H1 (cell line): ENCODE data around the gene ACOT7. TPM values are rescaled to one million over a fixed set of nuclear protein-coding genes. Genes with fewer than 3 reads are reported as not detected.
A peak's percentile ranks its signal among the peaks of the same experiment; 100 is the strongest.

Source experiments
- CTCF ChIA-PET: fragments of 300-600 bp; sonication (Branson Sonifier 250); formaldehyde crosslinking; loops from one replicate; lab custom pipeline; 2021; ENCODE audit not compliant: partially characterized antibody; lab: Charles Lee
- POLR2A ChIA-PET: fragments of 300-600 bp; sonication (Branson Sonifier 250); formaldehyde crosslinking; loops from one replicate; lab custom pipeline; 2021; ENCODE audit warnings: inconsistent platforms; ENCODE audit not compliant: partially characterized antibody; lab: Charles Lee
- DNase-seq, 2 experiments: peaks; one replicate each; pipeline versions ENCODE4 v3.0.0 to v3.0.0-alpha.2; 2010 to 2022; ENCODE audit warnings: low spot score in 2 of 2, low read depth in 1 of 2, mixed read lengths in 1 of 2
- FAIRE-seq: peaks from 2 replicates; lab custom pipeline; 2011; peaks lifted over from hg19 to GRCh38; lab: Jason Lieb, UNC
- H2AFZ ChIP-seq: 2 replicates; pipeline ENCODE4 v1.8.1; 2012; ENCODE audit warnings: low read length, inconsistent platforms
- H2AK5ac ChIP-seq: 2 replicates; pipeline ENCODE4 v1.6.1; 2013; ENCODE audit warnings: low read depth, low read length
- H2BK120ac ChIP-seq: replicated peaks from 2 replicates; pipeline ENCODE3; 2013; ENCODE audit warnings: low read depth, low read length, inconsistent platforms
- H2BK12ac ChIP-seq: 2 replicates; pipeline ENCODE4 v1.6.1; 2013; ENCODE audit warnings: low read depth, low read length
- H2BK15ac ChIP-seq: 2 replicates; pipeline ENCODE4 v1.6.1; 2013; ENCODE audit warnings: low read length
- H2BK20ac ChIP-seq: 2 replicates; pipeline ENCODE4 v1.6.1; 2013; ENCODE audit warnings: low read length
- H2BK5ac ChIP-seq: 2 replicates; pipeline ENCODE4 v1.6.1; 2013; ENCODE audit warnings: low read depth, low read length
- H3K14ac ChIP-seq: 2 replicates; pipeline ENCODE4 v1.6.1; 2013; ENCODE audit warnings: inconsistent platforms; ENCODE audit not compliant: insufficient read length
- H3K18ac ChIP-seq: 2 replicates; pipeline ENCODE4 v1.6.1; 2013; ENCODE audit warnings: low read length; ENCODE audit errors: extremely low read depth
- H3K23ac ChIP-seq: 2 replicates; pipeline ENCODE4 v1.6.1; 2013; ENCODE audit warnings: inconsistent platforms; ENCODE audit not compliant: insufficient read length
- H3K23me2 ChIP-seq: 2 replicates; pipeline ENCODE4 v1.6.1; 2013; ENCODE audit warnings: low read depth, low read length
- H3K27ac ChIP-seq: 2 replicates; pipeline ENCODE4 v1.6.1; 2011; ENCODE audit warnings: low read depth, low read length, inconsistent platforms
- H3K27me3 ChIP-seq, 4 experiments: replicated peaks in 1 of 4; 1 replicate in 1 of 4; 2 replicates in 3 of 4; pipeline versions ENCODE4 v1.6.1 to v1.8.1; 2011 to 2013; ENCODE audit warnings: low read length in 3 of 4, mild to moderate bottlenecking in 3 of 4, inconsistent platforms in 2 of 4, mixed read lengths in 2 of 4, moderate library complexity in 1 of 4; ENCODE audit not compliant: control insufficient read depth in 3 of 4, insufficient read depth in 3 of 4; ENCODE audit errors: extremely low read depth in 1 of 4
- H3K36me3 ChIP-seq, 4 experiments: 2 replicates each; pipeline versions ENCODE4 v1.6.1 to v1.8.1; 2011 to 2013; ENCODE audit warnings: mild to moderate bottlenecking in 4 of 4, low read length in 3 of 4, moderate library complexity in 2 of 4, control low read depth in 1 of 4, inconsistent platforms in 1 of 4; ENCODE audit not compliant: insufficient read depth in 4 of 4, control insufficient read depth in 2 of 4
- H3K4ac ChIP-seq: replicated peaks from 2 replicates; pipeline ENCODE3; 2013; ENCODE audit warnings: low read length, low read depth, mixed read lengths, inconsistent platforms; ENCODE audit not compliant: insufficient read length
- H3K4me1 ChIP-seq, 4 experiments: replicated peaks in 1 of 4; 1 replicate in 1 of 4; 2 replicates in 3 of 4; pipeline versions ENCODE4 v1.6.1 to v1.8.1; 2011 to 2013; ENCODE audit warnings: low read length in 3 of 4, inconsistent platforms in 2 of 4, mixed read lengths in 1 of 4; ENCODE audit not compliant: insufficient read depth in 4 of 4, control insufficient read depth in 3 of 4
- H3K4me2 ChIP-seq, 2 experiments: 2 replicates each; pipeline versions ENCODE4 v1.6.1 to v1.8.1; 2011 to 2013; ENCODE audit warnings: low read depth in 2 of 2, low read length in 2 of 2, control low read depth in 1 of 2, inconsistent platforms in 1 of 2, mild to moderate bottlenecking in 1 of 2; ENCODE audit not compliant: insufficient read depth in 1 of 2
- H3K4me3 ChIP-seq, 4 experiments: fragments of 200-600, 300-600 bp in 1 of 4; sonication (generic), shearing (Covaris generic), sonication (Bioruptor Twin) in 1 of 4; 2 replicates each; pipeline versions ENCODE4 v1.5.1 to v1.8.1; 2011 to 2016; ENCODE audit warnings: low read length in 4 of 4, low read depth in 3 of 4, control low read depth in 2 of 4, inconsistent platforms in 2 of 4, mild to moderate bottlenecking in 2 of 4, mixed read lengths in 1 of 4, moderate library complexity in 1 of 4; ENCODE audit not compliant: insufficient read depth in 2 of 4; ENCODE audit errors: extremely low read depth in 1 of 4
- H3K56ac ChIP-seq: replicated peaks from 2 replicates; pipeline ENCODE3; 2013; ENCODE audit warnings: low read depth, mild to moderate bottlenecking, mixed read lengths, low read length, inconsistent platforms; ENCODE audit not compliant: insufficient read length
- H3K79me1 ChIP-seq: 2 replicates; pipeline ENCODE4 v1.6.1; 2013; ENCODE audit warnings: low read depth, low read length, control low read depth
- H3K79me2 ChIP-seq, 2 experiments: 2 replicates each; pipeline versions ENCODE4 v1.6.1 to v1.8.1; 2012 to 2013; ENCODE audit warnings: low read length in 2 of 2, mild to moderate bottlenecking in 2 of 2, inconsistent platforms in 1 of 2; ENCODE audit not compliant: insufficient read depth in 2 of 2, control insufficient read depth in 1 of 2
- H3K9ac ChIP-seq, 4 experiments: replicated peaks in 1 of 4; 1 replicate in 1 of 4; 2 replicates in 3 of 4; pipeline versions ENCODE4 v1.6.1 to v1.8.1; 2011 to 2013; ENCODE audit warnings: low read depth in 3 of 4, low read length in 3 of 4, control low read depth in 2 of 4, mild to moderate bottlenecking in 2 of 4, moderate library complexity in 2 of 4, inconsistent platforms in 1 of 4; ENCODE audit errors: extremely low read depth in 1 of 4
- H3K9me3 ChIP-seq, 2 experiments: 2 replicates each; pipeline versions ENCODE4 v1.6.1 to v1.8.1; 2012 to 2013; ENCODE audit warnings: mild to moderate bottlenecking in 2 of 2, moderate library complexity in 2 of 2, control low read depth in 1 of 2, inconsistent platforms in 1 of 2, low read depth in 1 of 2, low read length in 1 of 2, mixed read lengths in 1 of 2; ENCODE audit not compliant: insufficient read depth in 2 of 2
- H4K20me1 ChIP-seq, 2 experiments: replicated peaks in 1 of 2; 2 replicates each; pipeline versions ENCODE3 to v1.8.1; 2011 to 2013; ENCODE audit warnings: inconsistent platforms in 2 of 2, low read length in 2 of 2, mild to moderate bottlenecking in 1 of 2; ENCODE audit not compliant: insufficient read depth in 2 of 2, control insufficient read depth in 1 of 2
- H4K5ac ChIP-seq: 2 replicates; pipeline ENCODE4 v1.6.1; 2013; ENCODE audit warnings: low read length, low read depth, mixed read lengths, inconsistent platforms; ENCODE audit not compliant: insufficient read length
- H4K8ac ChIP-seq: 2 replicates; pipeline ENCODE4 v1.8.0; 2013; ENCODE audit warnings: mild to moderate bottlenecking, moderate library complexity, low read length, inconsistent platforms; ENCODE audit not compliant: insufficient read depth; ENCODE audit errors: extremely low read depth
- H4K91ac ChIP-seq: replicated peaks from 2 replicates; pipeline ENCODE3; 2013; ENCODE audit warnings: low read length, mixed read lengths, inconsistent platforms; ENCODE audit not compliant: insufficient read length
- EZH2 ChIP-seq: fragments of 200-600 bp; sonication (generic); IDR thresholded peaks from 2 replicates; pipeline ENCODE4 v1.7.1; 2012; ENCODE audit warnings: low read depth, mild to moderate bottlenecking, moderate library complexity, low read length, inconsistent platforms; ENCODE audit not compliant: severe bottlenecking
- GABPA ChIP-seq: IDR thresholded peaks from 2 replicates; pipeline ENCODE4 v1.6.1; 2011; ENCODE audit warnings: mild to moderate bottlenecking, low read length, moderate library complexity, borderline replicate concordance; ENCODE audit not compliant: insufficient read depth
- POLR2A ChIP-seq, 2 experiments: IDR thresholded peaks; 1 replicate in 1 of 2; 2 replicates in 1 of 2; pipeline ENCODE4 v1.6.1; 2011; ENCODE audit warnings: low read depth in 2 of 2, low read length in 2 of 2, mild to moderate bottlenecking in 2 of 2; ENCODE audit errors: control extremely low read depth in 1 of 2
- POU5F1 ChIP-seq: IDR thresholded peaks from 2 replicates; pipeline ENCODE4 v1.6.1; 2011; ENCODE audit warnings: low read depth, mild to moderate bottlenecking, low read length, moderate library complexity
- RBBP5 ChIP-seq: IDR thresholded peaks from 2 replicates; pipeline ENCODE4 v1.7.1; 2012; ENCODE audit warnings: low read depth, mild to moderate bottlenecking, inconsistent platforms, low read length, moderate library complexity, borderline replicate concordance
- ZNF274 ChIP-seq: IDR thresholded peaks from 2 replicates; pipeline ENCODE4 v1.7.0; 2012; ENCODE audit warnings: low read length, borderline replicate concordance; ENCODE audit errors: extremely low read depth
- WGBS, 2 experiments: shearing (Covaris generic) in 1 of 2; methylation state at CpG; one replicate each; pipeline versions ENCODE4 v1.1.6 to v1.1.7; 2013 to 2015; ENCODE audit warnings: low lambda C conversion rate in 2 of 2, mixed read lengths in 2 of 2, inconsistent platforms in 1 of 2, low coverage in 1 of 2, missing lambda C conversion rate in 1 of 2; ENCODE audit not compliant: insufficient replicate concordance in 2 of 2, insufficient coverage in 1 of 2, insufficient read length in 1 of 2; ENCODE audit errors: extremely low coverage in 1 of 2, missing lambda C conversion rate in 1 of 2; 5-methylcytosine and 5-hydroxymethylcytosine counted together
- polyA plus RNA-seq, 7 experiments: library from polyadenylated mRNA; depleted of rRNA in 3 of 7; stranded (reverse) in 5 of 7; unstranded in 2 of 7; fragments of >200 nt in 5 of 7; fragments of 200-250 nt in 2 of 7; gene quantifications; 1 replicate in 5 of 7; 2 replicates in 1 of 7; 4 replicates in 1 of 7; pipeline versions ENCODE4 v1.2.1 to v1.2.3, GENCODE V29; 2011 to 2013; ENCODE audit warnings: missing spikeins in 2 of 7, mixed read lengths in 2 of 7
- total RNA-seq: library from RNA; stranded (reverse); fragmentation: NEBNext Ultra II Directional; extraction: Animal tissue kit (Norgen Biotek cat#: 25700); gene quantifications from 2 replicates; pipeline ENCODE4 v1.2.1, GENCODE V29; 2021
- TF ChIP-seq, protein P1 (sequence below), 3 experiments: IDR thresholded peaks; 1 replicate in 2 of 3; 2 replicates in 1 of 3; pipeline versions ENCODE4 v1.5.1 to v1.6.1; 2011; ENCODE audit warnings: low read length in 3 of 3, mild to moderate bottlenecking in 3 of 3, inconsistent platforms in 2 of 3, low read depth in 1 of 3, moderate library complexity in 1 of 3; ENCODE audit not compliant: insufficient read depth in 1 of 3; ENCODE audit errors: control extremely low read depth in 1 of 3

Gene ACOT7
- total and polyA plus RNA-seq, 2 of the 8 experiments (the other 6 are each of a cell fraction or from before 2014, with no cell fraction given) = 151 to 214 TPM

DNA sequence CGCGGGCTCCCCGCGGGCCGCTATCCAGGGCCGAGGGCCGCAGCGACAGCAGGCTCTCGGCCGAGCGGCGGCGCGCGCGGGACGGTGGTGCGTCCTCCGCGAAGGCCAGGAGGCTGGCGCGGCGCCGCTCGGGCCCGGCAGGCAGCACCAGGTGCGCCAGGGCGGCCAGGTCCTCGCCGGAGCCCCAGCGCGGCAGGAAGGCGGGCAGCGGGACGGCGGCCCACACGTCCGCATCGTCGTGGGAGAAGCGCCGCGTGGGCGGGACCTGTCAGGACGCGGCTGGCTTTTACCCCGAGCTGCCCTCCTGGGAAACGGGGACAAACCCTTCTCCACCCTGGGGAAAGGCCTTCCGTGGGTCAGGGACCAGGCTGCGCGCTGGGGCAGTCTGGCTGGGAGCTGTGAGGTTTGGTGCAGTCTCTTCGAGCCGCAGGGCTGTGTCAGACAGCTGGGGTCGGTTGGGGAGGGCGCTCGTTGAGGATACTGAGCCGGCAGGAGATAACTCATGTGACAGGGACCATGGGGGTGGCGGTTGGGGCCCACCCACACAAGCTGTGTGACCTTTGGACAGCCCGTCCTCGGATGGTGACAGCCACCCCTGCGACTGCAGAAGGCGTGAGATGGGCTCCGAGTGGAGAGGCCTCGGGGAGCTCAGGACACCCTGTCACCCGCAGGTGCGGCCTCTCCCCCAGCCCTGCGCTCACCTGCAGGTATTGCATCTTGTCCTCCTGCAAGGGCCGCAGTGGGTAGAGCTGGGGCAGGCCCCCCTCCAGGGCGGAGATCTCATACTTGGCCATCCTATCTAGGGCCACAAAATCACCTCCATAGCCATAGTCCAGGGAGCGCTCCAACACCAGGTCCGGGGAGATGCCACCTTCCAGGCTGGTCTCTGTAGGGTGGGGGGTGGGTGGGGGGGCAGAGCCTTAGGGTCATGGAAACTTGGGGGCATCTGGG is 143.6 kb downstream of the ACOT7 start:
- H3K23ac ChIP-seq = no peak overlapping the region
- H4K20me1 ChIP-seq = peaks cover 9 to 34% of the 10 kb centered on the region in 2 experiments
- no peak overlapping the region for H2BK15ac ChIP-seq
- no peak overlapping the region for H3K4ac ChIP-seq
- peaks cover 0 to 20% (median 9%) of the 10 kb centered on the region in 4 experiments; a peak in 5 of 7 replicates for H3K4me1 ChIP-seq
- H3K36me3 ChIP-seq = no peaks in the 10 kb centered on the region; a peak in 1 of 8 replicates
- no peak overlapping the region for H4K91ac ChIP-seq
- no peak overlapping the region for H3K14ac ChIP-seq
- no peak overlapping the region; the same call in 1 of the 2 replicates for H4K8ac ChIP-seq
- no peak overlapping the region for H3K56ac ChIP-seq
- no peak overlapping the region for H2BK5ac ChIP-seq
- H3K27ac ChIP-seq = no peak overlapping the region
- H3K4me3 ChIP-seq = peak overlapping the region in 3 of 4 experiments; percentile 14 to 51 (median 15); a peak in 6 of 8 replicates
- H4K5ac ChIP-seq = no peak overlapping the region
- WGBS, 2 experiments = 40% methylated on average over 41 of the region's 71 CpGs; no CpG with 5 or more reads in 1 of the 2 experiments
- ChIA-PET POLR2A (interaction anchor here (0.9 to 9.3 kb wide), 5 partner anchors 9 to 96 kb away, joined by 3 to 64 read pairs (median 16); partner anchors contain the start of genes GPR153 and ICMT), CTCF (interaction anchor here (0.5 to 19.1 kb wide), 15 partner anchors 8 to 239 kb away, joined by 3 to 353 read pairs (median 5); partner anchors contain the start of genes HES2, RNF207 and RPL22)
- no peaks in the 10 kb centered on the region for H3K79me1 ChIP-seq
- H3K18ac ChIP-seq = no peak overlapping the region; the same call in 1 of the 2 replicates
- no peak overlapping the region for H3K9ac ChIP-seq
- H2BK12ac ChIP-seq = no peak overlapping the region; the same call in 1 of the 2 replicates
- no peak overlapping the region for H2AK5ac ChIP-seq
- no peak overlapping the region for H2AFZ ChIP-seq
- DNase-seq (peak in 1 of 2 experiments; percentile 53), FAIRE-seq (no peak)
- peaks cover 16 to 43% (median 34%) of the 10 kb centered on the region in 4 experiments for H3K27me3 ChIP-seq
- no peak overlapping the region for H2BK20ac ChIP-seq
- H3K4me2 ChIP-seq = peak overlapping the region; percentile 45 to 82
- peaks cover 13% of the 10 kb centered on the region; the same call in 1 of the 2 replicates for H3K23me2 ChIP-seq
- H3K79me2 ChIP-seq = no peaks in the 10 kb centered on the region
- no peaks in the 10 kb centered on the region for H3K9me3 ChIP-seq
- H2BK120ac ChIP-seq = no peak overlapping the region
- TF ChIP-seq, protein P1, sequence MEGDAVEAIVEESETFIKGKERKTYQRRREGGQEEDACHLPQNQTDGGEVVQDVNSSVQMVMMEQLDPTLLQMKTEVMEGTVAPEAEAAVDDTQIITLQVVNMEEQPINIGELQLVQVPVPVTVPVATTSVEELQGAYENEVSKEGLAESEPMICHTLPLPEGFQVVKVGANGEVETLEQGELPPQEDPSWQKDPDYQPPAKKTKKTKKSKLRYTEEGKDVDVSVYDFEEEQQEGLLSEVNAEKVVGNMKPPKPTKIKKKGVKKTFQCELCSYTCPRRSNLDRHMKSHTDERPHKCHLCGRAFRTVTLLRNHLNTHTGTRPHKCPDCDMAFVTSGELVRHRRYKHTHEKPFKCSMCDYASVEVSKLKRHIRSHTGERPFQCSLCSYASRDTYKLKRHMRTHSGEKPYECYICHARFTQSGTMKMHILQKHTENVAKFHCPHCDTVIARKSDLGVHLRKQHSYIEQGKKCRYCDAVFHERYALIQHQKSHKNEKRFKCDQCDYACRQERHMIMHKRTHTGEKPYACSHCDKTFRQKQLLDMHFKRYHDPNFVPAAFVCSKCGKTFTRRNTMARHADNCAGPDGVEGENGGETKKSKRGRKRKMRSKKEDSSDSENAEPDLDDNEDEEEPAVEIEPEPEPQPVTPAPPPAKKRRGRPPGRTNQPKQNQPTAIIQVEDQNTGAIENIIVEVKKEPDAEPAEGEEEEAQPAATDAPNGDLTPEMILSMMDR (IDR thresholded peaks at IDR 0.05; ENCODE audit: control extremely low read depth in 1 of 3, insufficient read depth in 1 of 3, low read depth in 1 of 3, low read length in 3 of 3) = no peak
- TF ChIP-seq POU5F1 = no peak
- TF ChIP-seq POLR2A (IDR thresholded peaks at IDR 0.05; ENCODE audit: control extremely low read depth in 1 of 2, low read depth in 2 of 2, low read length in 2 of 2) = 0 out of 3 replicates have a peak, but pooled peaks of 1 of the 2 experiments have one; percentile 33
- TF ChIP-seq EZH2 = no peak
- peak; percentile 50; the same call in 1 of the 2 replicates for TF ChIP-seq GABPA
- no peak for TF ChIP-seq ZNF274
- no peak for TF ChIP-seq RBBP5
